HG03280 (cell line): Measurements from ENCODE around the gene RAB3GAP1.

ENCODE experiments used
- ATAC-seq: cut with Tn5 transposase; IDR thresholded peaks from one replicate; pipeline ENCODE4 v1.9.1; 2021; ENCODE audit warnings: mild to moderate bottlenecking, moderate library complexity; ENCODE audit not compliant: unreplicated experiment

The RAB3GAP1 gene

DNA sequence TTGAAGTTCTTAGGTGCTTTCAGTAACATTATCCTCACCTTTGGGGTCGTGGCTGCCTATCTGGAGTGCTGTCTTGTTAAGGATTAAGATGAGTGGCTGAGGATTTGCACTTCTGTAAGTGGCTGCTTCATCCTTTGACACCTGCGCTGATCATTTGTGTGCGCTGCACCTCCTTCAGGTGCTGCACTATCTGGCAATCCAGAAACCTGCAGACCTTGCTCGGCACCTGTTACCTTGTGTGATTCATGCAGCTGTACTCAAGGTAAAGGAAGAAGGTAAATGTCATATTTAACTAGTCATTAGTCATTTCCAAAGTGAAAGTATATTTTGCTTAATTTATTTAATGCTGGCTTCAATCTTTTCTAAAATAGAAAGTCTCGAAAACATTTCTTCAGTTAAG lies 110.3 kb downstream of the RAB3GAP1 start:
- no peak for ATAC-seq

DNA sequence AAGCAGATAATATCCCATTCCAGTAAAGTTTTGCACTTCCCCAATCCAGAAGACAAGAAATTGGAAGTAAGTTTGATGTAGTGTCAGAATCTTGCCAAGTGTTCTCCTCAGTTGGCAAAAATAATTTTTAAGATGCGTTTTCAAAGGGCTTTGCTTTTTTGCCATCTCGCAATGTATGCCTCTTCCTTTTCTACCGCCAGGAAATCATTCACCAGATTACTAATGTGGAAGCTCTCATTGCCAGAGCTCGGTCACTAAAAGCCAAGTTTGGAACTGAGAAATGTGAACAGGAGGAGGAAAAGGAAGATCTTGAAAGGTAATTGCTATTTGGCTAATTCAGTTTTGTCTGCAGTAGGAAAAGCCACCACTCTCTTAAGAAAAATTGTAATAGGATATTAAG lies 110.7 kb downstream of the RAB3GAP1 start:
- ATAC-seq: no peak

DNA sequence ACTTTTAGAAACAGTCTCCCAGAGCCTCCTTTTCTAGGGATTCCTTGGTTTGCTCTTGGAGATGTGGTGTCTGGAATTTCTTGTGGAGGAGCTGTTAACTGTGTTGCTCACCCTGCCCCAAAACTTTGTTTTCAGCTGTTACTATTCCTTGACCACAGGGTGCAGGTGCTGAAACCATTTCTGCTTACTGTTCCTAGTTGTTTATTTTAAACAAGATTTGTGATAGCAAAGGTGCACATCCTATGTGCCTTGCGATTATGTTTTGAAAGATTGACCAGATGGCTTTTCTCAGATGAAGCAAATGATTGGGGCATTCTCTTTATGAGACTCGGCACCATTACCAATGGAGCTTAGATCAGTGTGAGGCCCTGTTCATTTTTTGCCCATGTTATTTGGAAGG lies 111.2 kb downstream of the RAB3GAP1 start:
- ATAC-seq: no peak

DNA sequence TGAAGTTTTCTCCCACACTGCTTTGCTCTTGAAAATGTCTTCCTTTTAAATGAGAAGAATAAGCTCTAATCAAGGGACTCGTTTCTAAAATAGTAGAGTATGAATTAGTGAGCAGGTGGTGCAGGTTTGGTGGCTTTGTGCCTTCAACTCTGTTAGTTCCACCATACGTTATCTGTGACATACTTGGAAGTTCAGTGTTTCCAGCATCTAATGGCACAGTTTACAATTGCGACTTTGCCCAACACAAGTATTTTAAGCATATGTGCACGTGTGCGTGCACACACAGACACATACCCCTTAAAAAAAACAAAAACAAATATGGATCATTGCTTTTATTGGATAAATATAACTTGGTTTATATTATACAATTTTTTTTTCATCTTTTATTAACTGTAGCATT lies 111.8 kb downstream of the RAB3GAP1 start:
- ATAC-seq: no peak

GRCh38 chr2:135164431-135164830 lies 112.3 kb downstream of the RAB3GAP1 start:
- no peak for ATAC-seq

DNA sequence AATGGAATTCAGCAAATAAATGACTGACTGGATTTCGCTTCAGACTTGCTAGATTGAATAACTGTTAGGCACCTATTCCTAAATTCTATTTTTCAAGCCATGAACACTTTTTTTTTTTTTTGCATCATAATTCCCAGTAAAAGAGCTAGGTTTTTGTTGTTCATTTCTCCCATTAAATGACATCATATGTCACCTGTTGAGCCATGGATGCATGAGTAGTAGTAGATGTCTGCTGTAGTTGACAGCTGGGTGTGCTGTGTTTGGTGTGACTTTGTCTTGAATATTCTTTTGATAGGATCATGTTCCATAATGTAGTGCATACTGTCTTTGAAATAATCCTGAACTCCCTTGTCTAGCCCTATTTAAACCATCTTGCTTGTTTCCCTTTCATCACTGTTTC lies 115.2 kb downstream of the RAB3GAP1 start:
- ATAC-seq: no peak

DNA sequence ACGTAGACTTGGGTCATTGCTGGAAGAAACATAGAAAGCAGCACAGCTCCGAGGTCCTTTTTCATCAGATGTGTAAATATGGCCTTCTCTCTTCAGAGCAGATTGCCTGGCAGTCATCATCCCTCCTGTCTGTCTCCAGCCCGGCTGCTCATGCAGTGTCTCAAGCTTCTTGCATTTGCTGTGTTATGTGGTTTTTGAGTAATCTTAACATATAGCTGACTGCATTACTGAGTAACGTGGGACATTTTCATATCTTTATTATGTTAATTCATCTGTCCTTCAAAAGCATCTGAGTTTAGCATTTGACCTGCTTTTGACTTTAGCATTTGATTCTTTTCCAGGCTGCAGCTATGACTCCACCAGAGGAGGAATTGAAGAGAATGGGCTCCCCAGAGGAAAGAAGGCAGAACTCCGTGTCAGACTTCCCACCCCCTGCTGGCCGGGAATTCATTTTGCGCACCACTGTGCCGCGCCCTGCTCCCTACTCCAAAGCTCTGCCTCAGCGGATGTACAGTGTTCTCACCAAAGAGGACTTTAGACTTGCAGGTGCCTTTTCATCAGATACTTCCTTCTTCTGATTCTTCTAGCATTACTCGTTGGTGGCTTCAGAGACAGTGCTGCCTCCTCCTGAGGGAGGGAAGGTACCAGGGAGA lies 116.2 kb downstream of the RAB3GAP1 start:
- no peak for ATAC-seq

DNA sequence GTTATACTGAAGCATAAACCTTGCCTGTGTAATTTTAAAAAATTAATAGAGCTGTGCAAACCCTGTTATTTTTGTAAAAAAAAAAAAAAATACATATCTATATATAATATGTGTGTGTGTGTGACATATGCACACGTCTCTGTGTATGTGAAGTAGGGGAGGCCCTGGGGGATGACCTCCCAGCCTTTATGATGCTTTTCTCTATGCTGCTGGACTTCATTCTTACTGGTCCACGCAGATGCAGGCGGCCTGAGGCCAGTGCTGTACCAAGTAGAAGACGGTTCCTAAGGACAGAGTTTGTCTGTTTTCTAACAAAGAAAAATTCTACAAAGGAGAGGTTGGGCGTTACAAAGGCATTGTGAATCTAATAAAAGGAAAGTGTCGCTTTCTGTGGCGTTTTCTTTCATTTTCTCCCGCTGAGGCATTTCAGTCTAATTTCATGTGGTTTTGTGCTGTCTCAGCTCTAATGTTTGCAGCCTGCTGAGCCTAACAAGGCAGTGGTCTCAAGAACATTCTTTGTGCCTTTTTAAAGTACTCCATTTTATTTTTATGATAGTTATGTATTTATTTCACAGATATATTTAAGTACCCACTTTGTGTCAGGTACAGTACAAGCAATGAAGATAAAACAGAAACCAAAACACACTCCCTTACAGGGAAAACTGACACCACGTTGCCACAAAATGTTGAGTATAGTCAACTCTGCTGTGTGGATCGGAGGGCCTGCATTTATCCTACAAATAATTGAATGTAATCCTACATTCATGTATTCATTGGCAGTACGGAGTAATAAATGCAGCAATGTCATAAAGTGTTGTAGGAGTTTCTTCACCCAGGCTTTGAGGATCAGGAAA lies 118.0 kb downstream of the RAB3GAP1 start:
- no peak for ATAC-seq

GRCh38 chr2:135174049-135174809 lies 122.1 kb downstream of the RAB3GAP1 start:
- no peak for ATAC-seq

GRCh38 chr2:135174810-135175093 lies 122.7 kb downstream of the RAB3GAP1 start:
- ATAC-seq: no peak

DNA sequence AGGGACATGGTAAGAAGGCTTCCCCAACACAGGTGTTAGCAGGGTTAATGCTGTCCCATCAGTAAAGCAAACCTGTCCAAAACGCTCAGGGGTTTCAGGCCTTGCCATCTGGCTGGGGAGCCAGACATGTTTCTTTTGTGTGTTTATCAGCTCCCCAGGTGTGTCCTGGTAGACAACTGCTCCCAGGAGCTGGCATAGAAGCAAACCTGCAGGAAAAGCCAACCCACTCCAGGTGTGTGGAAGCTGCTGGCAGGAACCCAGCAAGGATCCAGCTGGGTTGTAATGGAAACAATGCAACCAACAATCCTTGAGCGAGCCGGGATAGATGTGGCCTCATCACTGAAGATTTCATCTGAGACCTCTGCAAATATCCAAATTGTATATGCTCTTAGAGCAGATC lies 123.1 kb downstream of the RAB3GAP1 start:
- no peak for ATAC-seq

DNA sequence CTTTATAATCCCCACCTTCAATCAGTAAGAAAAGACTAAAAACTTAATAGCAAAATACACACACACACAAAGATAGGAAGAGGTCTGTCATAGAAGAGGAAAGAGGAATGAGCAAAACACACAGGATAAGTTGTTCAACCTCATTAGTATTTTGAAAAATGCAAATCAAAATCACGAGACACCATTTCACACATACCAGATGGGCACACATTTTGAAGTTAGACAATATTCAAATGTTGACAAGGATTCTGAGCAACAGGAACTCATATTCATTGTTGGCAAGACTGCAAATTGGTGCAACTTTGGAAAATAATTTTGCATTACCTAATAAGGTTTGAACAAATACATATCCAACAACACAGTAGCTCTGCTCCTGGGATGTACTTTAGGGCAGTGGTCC lies 127.6 kb downstream of the RAB3GAP1 start:
- ATAC-seq: no peak

DNA sequence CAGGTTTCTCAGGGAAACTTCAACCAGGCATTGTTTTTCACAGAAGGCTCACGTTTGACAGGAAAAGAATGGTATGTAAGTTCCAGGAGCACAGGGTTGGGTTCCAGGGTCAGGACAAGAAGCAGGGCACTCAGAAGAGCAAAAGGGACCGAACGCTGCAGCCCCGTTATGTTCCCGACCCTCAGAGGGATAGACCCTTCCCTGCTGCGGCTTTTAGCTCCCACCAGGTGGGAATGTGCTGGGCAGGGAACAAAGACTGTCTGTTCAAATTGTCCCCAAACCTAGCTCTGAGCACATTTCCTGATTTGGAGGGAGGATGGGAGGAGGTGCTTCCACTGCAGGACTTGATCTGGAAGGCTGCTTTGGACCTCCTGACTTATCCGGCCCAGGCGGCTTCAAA lies 130.1 kb downstream of the RAB3GAP1 start:
- ATAC-seq: no peak

- ATAC-seq: no peak
Measured at GRCh38 chr2:135182601-135183000, 130.5 kb downstream of the RAB3GAP1 start.

GRCh38 chr2:135183822-135184221 lies 131.7 kb downstream of the RAB3GAP1 start:
- no peak for ATAC-seq

DNA sequence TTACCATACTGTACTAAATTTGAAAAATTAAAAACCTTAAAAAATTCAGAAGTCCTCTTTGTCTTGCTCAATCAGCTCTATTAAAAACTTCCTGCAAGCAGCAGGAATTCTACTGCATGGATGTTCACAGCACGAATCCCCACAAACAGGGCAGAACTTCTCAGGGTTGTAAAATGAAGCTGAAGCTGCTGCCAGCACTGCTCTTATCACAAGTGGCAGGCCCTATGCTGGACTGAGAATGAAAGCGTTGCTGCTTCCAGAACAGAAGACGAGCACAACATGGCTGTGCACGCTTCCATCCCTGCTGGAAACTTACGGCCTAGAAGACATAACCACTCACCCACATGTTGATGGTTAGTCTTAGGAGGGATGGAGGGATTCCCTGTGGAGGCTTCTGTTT lies 134.0 kb downstream of the RAB3GAP1 start:
- no peak for ATAC-seq

DNA sequence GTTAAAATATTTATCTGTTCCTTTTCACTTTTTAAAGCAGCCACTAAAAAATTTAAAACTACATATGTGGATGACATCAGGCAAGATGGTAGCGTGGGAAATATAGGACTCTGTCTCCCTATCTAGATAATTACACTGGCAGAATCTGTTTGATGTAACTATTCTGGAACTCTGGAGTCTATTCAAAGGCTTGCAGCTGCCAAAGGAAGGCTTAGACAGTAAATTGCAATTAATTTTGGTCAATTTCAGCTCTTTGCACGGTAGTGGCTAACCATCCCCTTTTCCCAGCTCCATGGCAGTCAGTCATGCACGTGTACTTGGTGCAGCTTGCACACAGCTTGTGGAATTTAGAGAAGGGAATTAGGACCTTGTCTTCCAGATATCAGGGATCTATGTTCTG lies 135.2 kb downstream of the RAB3GAP1 start:
- ATAC-seq: no peak

DNA sequence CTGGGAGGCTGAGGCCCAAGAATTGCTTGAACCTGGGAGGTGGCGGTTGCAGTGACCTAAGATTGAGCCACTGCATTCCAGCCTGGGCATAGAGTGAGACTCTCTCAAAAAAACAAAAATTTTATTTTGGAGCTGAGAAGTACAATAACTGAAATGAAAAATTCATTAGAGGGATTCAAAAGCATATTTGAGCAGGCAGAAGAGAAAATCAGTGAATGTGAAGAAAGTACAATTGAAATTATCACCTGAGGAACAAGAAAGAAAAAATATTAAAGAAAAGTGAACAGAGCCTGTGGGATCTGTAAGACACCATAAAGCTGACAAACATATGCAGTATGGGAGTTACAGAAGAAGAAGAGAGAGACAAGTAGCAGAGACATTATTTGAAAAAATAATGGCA lies 137.1 kb downstream of the RAB3GAP1 start:
- no peak for ATAC-seq

- ATAC-seq: no peak
Measured at GRCh38 chr2:135190799-135191198, 138.7 kb downstream of the RAB3GAP1 start.

GRCh38 chr2:135198481-135198880 lies 146.4 kb downstream of the RAB3GAP1 start:
- ATAC-seq: no peak

- ATAC-seq: no peak
Measured at GRCh38 chr2:135202751-135203150, 150.7 kb downstream of the RAB3GAP1 start.

GRCh38 chr2:135203944-135204343 lies 151.9 kb downstream of the RAB3GAP1 start:
- no peak for ATAC-seq
